Effector CD8-positive, alpha-beta T cell (primary cell): ENCODE measurements around the gene DAB1.

Experiments
- DNase-seq: peaks from one replicate; lab custom pipeline; 2025; lab: John Stamatoyannopoulos, UW

Gene DAB1

DNA sequence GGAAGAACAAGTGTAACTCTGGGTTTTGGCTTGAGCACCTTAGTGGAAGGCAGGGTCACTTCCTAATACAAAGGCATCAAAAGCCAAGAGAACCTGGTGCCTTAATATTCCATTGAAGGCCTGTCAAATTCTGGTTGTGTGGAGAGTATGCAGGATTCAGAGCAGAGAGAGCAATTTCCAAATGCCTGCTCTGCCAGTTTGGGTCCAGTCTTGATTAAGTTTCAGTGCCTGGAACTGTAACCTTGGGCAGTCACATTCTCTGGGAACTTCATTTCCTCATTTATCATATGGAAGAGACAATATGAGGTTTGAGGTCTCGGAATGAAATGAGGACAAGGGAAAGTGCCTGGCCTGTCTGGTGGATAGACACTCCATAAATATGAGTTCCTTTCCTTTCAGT, 260.1 kb downstream of the DAB1 start:
- DNase-seq: no peak

DNA sequence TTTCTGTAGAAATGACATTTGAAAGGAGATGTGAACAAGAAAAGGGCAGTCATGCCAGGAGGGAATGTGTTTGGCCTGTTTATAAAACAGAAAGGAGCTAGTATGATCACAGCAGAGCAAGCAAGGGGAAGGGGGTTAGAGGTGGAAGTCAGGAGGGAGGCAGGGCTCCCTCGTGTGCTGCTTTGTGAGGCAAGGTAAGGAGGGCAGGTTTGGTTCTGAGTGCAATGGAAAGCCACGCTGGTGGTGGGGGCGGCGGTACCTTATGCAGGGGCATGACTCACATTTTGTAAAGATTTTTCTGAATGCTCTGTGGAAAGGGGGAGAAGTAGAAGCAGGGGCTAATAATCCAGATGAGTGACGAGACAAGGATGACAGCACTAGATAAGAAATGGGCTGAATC, 260.5 kb downstream of the DAB1 start:
- no peak for DNase-seq

GRCh38 chr1:57162607-57163261, 261.1 kb downstream of the DAB1 start:
- DNase-seq: no peak

- no peak for DNase-seq
Observed at GRCh38 chr1:57160594-57160993, 263.3 kb downstream of the DAB1 start.

- DNase-seq: no peak
Observed at GRCh38 chr1:57158604-57158998, 265.3 kb downstream of the DAB1 start.

GRCh38 chr1:57157818-57158603, 265.8 kb downstream of the DAB1 start:
- DNase-seq: no peak

- DNase-seq: no peak
Observed at GRCh38 chr1:57156907-57157306, 267.0 kb downstream of the DAB1 start.

- no peak for DNase-seq
Observed at GRCh38 chr1:57146100-57146499, 277.8 kb downstream of the DAB1 start.

GRCh38 chr1:57142999-57143398, 280.9 kb downstream of the DAB1 start:
- DNase-seq: no peak

- no peak for DNase-seq
Observed at GRCh38 chr1:57142169-57142568, 281.7 kb downstream of the DAB1 start.

DNA sequence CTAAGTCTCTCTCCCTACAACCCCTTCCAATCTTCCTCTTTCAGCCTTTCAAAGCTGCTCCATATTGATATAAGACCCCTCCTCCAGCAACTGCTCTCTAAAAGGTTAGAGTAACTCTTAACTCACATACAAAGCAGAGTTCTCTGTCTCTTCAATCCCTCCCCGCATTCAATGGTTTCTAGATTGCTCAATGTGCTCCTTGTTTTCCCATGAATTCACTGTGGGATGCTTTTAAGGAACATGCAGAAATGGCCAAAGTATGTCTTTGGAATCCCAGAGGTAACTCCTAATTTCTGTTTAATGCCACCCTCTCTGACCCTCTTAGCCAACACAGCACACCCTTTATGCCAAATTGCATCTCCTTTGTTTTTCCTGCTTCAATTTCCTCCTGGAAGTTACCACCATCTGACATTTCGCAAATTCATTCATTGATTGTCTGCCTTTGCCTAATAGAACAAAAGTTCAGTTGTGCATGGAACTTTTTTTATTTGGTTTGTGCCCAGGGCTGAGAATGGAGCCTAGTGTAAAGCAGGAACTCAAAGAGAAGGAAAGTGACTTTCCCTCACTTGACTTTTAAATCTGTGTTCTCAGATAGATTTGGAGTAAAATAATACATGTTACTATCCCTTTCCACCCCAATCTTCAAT, 285.3 kb downstream of the DAB1 start:
- DNase-seq: no peak

DNA sequence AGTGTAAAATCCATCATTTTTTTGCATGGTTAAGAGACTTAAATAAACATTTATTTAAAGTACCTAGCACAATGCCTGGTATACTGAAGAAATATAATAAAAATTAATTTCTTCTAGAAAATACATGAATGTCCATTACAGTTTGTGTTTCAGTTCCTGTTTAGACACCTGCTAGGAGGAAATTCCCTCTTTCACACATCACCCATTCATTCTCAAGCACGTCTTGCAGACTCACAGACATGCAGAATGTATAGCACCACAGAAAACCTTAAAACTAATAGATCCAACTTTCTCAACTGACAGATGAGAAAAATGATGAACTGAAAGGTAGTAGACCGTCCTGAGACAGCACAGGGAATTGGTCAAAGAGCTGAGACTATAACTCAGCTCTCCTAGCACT, 285.9 kb downstream of the DAB1 start:
- DNase-seq: no peak

GRCh38 chr1:57134803-57135202, 289.1 kb downstream of the DAB1 start:
- DNase-seq: no peak

- no peak for DNase-seq
Observed at GRCh38 chr1:57133686-57134085, 290.2 kb downstream of the DAB1 start.

- DNase-seq: no peak
Observed at GRCh38 chr1:57132993-57133622, 290.8 kb downstream of the DAB1 start.

DNA sequence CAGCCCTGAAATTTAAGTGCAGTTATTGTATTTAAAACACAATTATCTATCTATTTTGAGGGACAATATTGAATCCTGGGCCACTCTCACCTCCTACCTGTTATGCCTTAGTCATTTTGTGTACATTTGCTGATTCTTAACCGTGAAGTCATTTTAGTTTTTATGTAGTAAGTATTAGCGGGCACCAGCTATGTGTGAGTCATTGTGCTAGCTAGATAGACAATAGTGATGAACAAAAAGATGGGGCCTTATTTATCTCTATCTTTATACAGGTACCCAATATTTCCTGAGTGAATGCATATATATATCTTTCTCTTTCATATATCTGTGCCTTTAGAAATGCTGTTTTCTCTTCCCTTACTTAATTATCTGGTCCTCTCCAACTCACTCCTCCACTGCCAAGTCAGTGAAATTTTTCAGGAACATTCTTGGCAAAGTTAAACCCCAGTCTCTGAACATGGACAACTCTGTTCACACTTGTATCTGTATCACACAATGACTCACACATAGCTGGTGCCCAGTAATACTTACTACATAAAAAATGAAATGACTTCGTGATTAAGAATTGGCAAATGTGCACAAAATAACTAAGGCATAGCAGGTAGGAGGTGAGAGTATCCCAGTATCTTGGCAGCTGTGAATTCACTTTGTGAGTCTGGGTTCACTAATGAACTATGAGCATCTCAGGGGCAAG, 292.0 kb downstream of the DAB1 start:
- no peak for DNase-seq

- no peak for DNase-seq
Observed at GRCh38 chr1:57131257-57131656, 292.6 kb downstream of the DAB1 start.

DNA sequence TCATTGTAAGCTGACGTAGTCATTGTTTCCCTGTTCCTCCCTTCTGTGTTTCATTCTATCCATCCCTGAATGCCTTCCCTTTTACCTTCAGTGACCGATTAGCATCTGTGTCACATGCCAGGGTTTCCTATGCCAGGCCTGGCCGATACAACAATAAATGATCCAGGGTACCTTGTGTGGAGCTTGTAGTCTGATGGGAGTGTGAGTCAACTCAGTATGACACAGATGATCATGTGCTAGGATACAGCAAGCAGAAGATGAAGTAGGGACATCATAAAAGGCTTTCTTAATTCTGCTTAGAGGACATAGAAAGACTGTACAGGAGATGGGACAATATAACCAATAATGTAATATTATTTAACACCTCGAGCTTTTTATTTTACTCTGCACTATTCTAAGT, 294.0 kb downstream of the DAB1 start:
- no peak for DNase-seq

- no peak for DNase-seq
Observed at GRCh38 chr1:57127976-57128375, 295.9 kb downstream of the DAB1 start.

DNA sequence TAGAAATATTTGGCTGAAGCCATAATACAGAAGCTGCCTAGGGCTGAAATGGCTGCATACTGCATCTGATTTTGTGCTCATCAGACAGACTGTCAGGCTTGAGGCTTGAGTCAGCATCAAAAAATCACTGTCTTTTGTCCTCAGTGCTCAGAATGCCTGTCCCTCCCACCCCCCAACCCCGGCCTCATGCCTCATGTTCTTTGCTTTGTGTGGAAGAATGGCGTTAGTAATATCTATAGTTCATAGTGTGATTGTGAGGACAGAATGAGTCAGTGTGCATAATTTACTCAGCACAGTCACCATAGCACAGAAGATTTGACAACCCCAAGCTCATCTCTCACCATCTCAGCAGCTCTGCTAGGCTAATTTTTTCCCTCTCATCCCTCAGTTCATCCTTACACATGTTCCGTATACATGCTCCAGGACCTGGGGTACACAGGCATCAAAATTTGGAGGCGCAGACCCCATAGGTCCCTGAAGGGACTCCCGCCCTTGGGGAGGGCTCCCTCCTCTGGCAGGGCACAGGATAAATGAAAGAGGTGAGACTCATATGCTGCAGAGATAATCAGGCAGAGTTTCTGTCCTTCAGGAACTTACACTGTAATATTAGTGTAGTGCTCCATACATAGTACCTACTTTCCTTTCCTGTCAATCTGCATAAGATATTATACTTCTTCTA, 299.0 kb downstream of the DAB1 start:
- no peak for DNase-seq

DNA sequence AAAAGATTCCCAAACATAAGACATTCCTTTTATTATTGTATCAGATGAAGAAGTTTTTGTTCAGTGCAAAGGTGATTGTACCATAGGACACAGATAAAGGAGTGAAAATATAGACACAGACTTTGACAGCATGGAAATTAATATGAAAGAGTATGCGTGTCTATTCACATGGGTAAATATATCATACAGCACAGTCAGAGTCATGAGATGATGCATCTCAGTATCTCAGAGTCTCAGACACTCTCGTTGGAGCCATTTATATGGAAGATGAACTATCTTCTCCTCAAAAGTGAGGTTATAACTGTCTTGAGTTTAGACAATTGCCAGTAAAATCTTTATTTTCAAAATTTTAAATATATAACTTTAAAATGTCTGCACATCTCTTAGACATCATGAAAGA, 299.7 kb downstream of the DAB1 start:
- no peak for DNase-seq

- DNase-seq: no peak
Observed at GRCh38 chr1:57122031-57122430, 301.8 kb downstream of the DAB1 start.
